Measurements from ENCODE around the gene PSEN2.

DNA sequence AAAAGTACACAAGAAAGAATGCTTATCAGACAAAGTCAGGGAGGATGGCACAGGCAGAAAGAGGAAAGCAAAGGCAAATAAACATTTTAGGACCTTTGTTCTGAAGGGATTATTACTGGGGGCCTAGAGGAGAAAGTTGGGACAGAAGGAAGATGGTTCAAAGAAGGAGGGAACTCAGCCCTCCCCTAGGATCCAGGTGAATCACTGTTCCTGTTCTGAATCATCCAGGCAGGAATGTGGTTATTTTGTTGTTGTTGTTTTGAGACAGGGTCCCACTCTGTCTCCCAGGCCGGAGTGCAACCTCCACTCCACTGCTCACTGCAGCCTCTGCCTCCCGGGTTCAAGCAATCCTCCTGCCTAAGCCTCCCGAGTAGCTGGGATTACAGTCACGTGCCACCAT lies 38.5 kb upstream of the PSEN2 start:
- TF ChIP-seq EZH2 (IDR thresholded peaks at IDR 0.05; ENCODE audit: low read depth) (no peak), CTCF (conservative IDR thresholded peaks at IDR 0.05) (no peak)
